SK-N-SH treated with all-trans-retinoic acid at 6 μM for 48 hours (cell line): ENCODE data around the gene DAPL1.

ENCODE experiments used
- ARNTL ChIP-seq: fragments of 450-650 bp; formaldehyde crosslinking; IDR thresholded peaks from 2 replicates; pipeline ENCODE4 v1.5.0; 2020; ENCODE audit warnings: low read depth, mild to moderate bottlenecking, moderate library complexity, borderline replicate concordance
- CREB5 ChIP-seq: fragments of 250-450 bp; sonication (Bioruptor Pico); IDR thresholded peaks from 2 replicates; pipeline ENCODE4 v1.5.1; 2020; ENCODE audit warnings: low read depth, mild to moderate bottlenecking, moderate library complexity
- OSR1 ChIP-seq: fragments of 250-450 bp; sonication (Bioruptor Pico); IDR thresholded peaks from 2 replicates; pipeline ENCODE4 v1.8.0; 2022; ENCODE audit warnings: moderate library complexity, mild to moderate bottlenecking, inconsistent platforms
- SNAI2 ChIP-seq: fragments of 250-450 bp; sonication (Bioruptor Pico); IDR thresholded peaks from 2 replicates; pipeline ENCODE4 v1.5.0; 2020; ENCODE audit warnings: mild to moderate bottlenecking, moderate library complexity
- TCF4 ChIP-seq: fragments of 250-450 bp; sonication (Bioruptor Pico); IDR thresholded peaks from 2 replicates; pipeline ENCODE4 v1.8.0; 2021; ENCODE audit warnings: mild to moderate bottlenecking, moderate library complexity, borderline replicate concordance
- ZFP3 ChIP-seq: fragments of 250-450 bp; sonication (Bioruptor Pico); IDR thresholded peaks from 2 replicates; pipeline ENCODE4 v1.5.0; 2020; ENCODE audit warnings: mild to moderate bottlenecking, moderate library complexity
- ZNF70 ChIP-seq: fragments of 450-650 bp; formaldehyde crosslinking; IDR thresholded peaks from 2 replicates; pipeline ENCODE4 v1.5.0; 2020; ENCODE audit warnings: mild to moderate bottlenecking, moderate library complexity

GRCh38 chr2:158779621-158780020 is 15.5 kb upstream of the DAPL1 start:
- TF ChIP-seq ZFP3 (CRISPR knock-in tag) (no peak), TCF4 (CRISPR knock-in tag) (no peak), ZNF70 (CRISPR knock-in tag) (no peak), CREB5 (CRISPR knock-in tag) (no peak), OSR1 (CRISPR knock-in tag) (no peak), SNAI2 (no peak), ARNTL (CRISPR knock-in tag) (no peak)
